ENCODE measurements around the gene PRPF40A. TPM values are rescaled to one million over a fixed set of nuclear protein-coding genes. Genes with fewer than 3 reads are reported as not detected.

The PRPF40A gene
- total RNA-seq, 1 donor from 2014 or later: 74.6 TPM

GRCh38 chr2:152674334-152674733, 42.9 kb downstream of the PRPF40A start:
- H3K9me3 ChIP-seq: no peaks in the 10 kb centered on the region
- TF ChIP-seq CTCF (IDR thresholded peaks at IDR 0.05) (no peak), POLR2A (IDR thresholded peaks at IDR 0.05) (no peak), POLR2AphosphoS5 (IDR thresholded peaks at IDR 0.05; ENCODE audit: insufficient read depth in 1 of 2, low read depth in 1 of 2) (no peak)
- no peak overlapping the region for H3K27ac ChIP-seq
- intact Hi-C loops (cut with DNase I): no loop called here
- H3K4me3 ChIP-seq: no peak overlapping the region
- peaks cover 0 to 52% of the 10 kb centered on the region in 2 donors for H3K36me3 ChIP-seq
- H3K4me1 ChIP-seq: no peaks in the 10 kb centered on the region
- H3K27me3 ChIP-seq: no peaks in the 10 kb centered on the region
- no peak for DNase-seq (ENCODE audit: extremely low spot score in 2 of 2)

- intact Hi-C loops (cut with DNase I): no loop called here
- no peaks in the 10 kb centered on the region for H3K4me1 ChIP-seq
- no peaks in the 10 kb centered on the region for H3K9me3 ChIP-seq
- peaks cover 0 to 85% of the 10 kb centered on the region in 2 donors for H3K36me3 ChIP-seq
- H3K27ac ChIP-seq: no peak overlapping the region
- TF ChIP-seq POLR2AphosphoS5 (IDR thresholded peaks at IDR 0.05; ENCODE audit: insufficient read depth in 1 of 2, low read depth in 1 of 2): no peak
- TF ChIP-seq CTCF (IDR thresholded peaks at IDR 0.05): no peak
- TF ChIP-seq POLR2A (IDR thresholded peaks at IDR 0.05): no peak
- DNase-seq (ENCODE audit: extremely low spot score in 2 of 2): no peak
- no peaks in the 10 kb centered on the region for H3K27me3 ChIP-seq
- no peak overlapping the region for H3K4me3 ChIP-seq
Observed at GRCh38 chr2:152664725-152665124, 52.5 kb downstream of the PRPF40A start.

GRCh38 chr2:152661076-152661475, 56.2 kb downstream of the PRPF40A start:
- Histone ChIP-seq H3K27ac (no peak overlapping the region), H3K4me1 (no peaks in the 10 kb centered on the region), H3K9me3 (no peaks in the 10 kb centered on the region), H3K27me3 (no peaks in the 10 kb centered on the region), H3K4me3 (no peak overlapping the region), H3K36me3 (peaks cover 6 to 90% of the 10 kb centered on the region in 2 donors)
- no peak for TF ChIP-seq POLR2A (IDR thresholded peaks at IDR 0.05)
- TF ChIP-seq POLR2AphosphoS5 (IDR thresholded peaks at IDR 0.05; ENCODE audit: insufficient read depth in 1 of 2, low read depth in 1 of 2): no peak
- TF ChIP-seq CTCF (IDR thresholded peaks at IDR 0.05): no peak
- DNase-seq (ENCODE audit: extremely low spot score in 2 of 2): no peak
- intact Hi-C loops (cut with DNase I): no loop called here

- Histone ChIP-seq H3K27ac (no peak overlapping the region), H3K9me3 (no peaks in the 10 kb centered on the region), H3K27me3 (no peaks in the 10 kb centered on the region), H3K4me3 (no peak overlapping the region), H3K4me1 (no peaks in the 10 kb centered on the region), H3K36me3 (peaks cover 6 to 82% of the 10 kb centered on the region in 2 donors)
- DNase-seq (ENCODE audit: extremely low spot score in 2 of 2): no peak
- TF ChIP-seq POLR2A (IDR thresholded peaks at IDR 0.05) (no peak), CTCF (IDR thresholded peaks at IDR 0.05) (no peak), POLR2AphosphoS5 (IDR thresholded peaks at IDR 0.05; ENCODE audit: insufficient read depth in 1 of 2, low read depth in 1 of 2) (no peak)
- intact Hi-C loops (cut with DNase I): no loop called here
Observed at GRCh38 chr2:152658221-152658620, 59.0 kb downstream of the PRPF40A start.

- Histone ChIP-seq H3K9me3 (no peaks in the 10 kb centered on the region), H3K27me3 (no peaks in the 10 kb centered on the region), H3K27ac (no peak overlapping the region), H3K4me1 (no peaks in the 10 kb centered on the region), H3K36me3 (peaks cover 6 to 78% of the 10 kb centered on the region in 2 donors), H3K4me3 (no peak overlapping the region)
- TF ChIP-seq POLR2A (IDR thresholded peaks at IDR 0.05) (no peak), POLR2AphosphoS5 (IDR thresholded peaks at IDR 0.05; ENCODE audit: insufficient read depth in 1 of 2, low read depth in 1 of 2) (no peak), CTCF (IDR thresholded peaks at IDR 0.05) (no peak)
- no peak for DNase-seq (ENCODE audit: extremely low spot score in 2 of 2)
- intact Hi-C loops (cut with DNase I): no loop called here
Observed at GRCh38 chr2:152657043-152657442, 60.2 kb downstream of the PRPF40A start.
